K562 (cell line): Measurements from ENCODE around the gene TSEN34. TPM values are rescaled to one million over a fixed set of nuclear protein-coding genes. Genes with fewer than 3 reads are reported as not detected.

Source experiments
- CBX3 ChIP-seq, 2 experiments: IDR thresholded peaks; 1 replicate in 1 of 2; 2 replicates in 1 of 2; pipeline ENCODE4 v1.6.1; 2012; ENCODE audit warnings: inconsistent platforms in 2 of 2, low read length in 2 of 2, borderline replicate concordance in 1 of 2, control low read depth in 1 of 2
- DIDO1 ChIP-seq: fragments of 450-650 bp; IDR thresholded peaks from 2 replicates; pipeline ENCODE4 v1.6.1; 2016; ENCODE audit warnings: low read depth, missing biosample characterization, missing genetic modification characterization
- DMBX1 ChIP-seq: fragments of 250-450 bp; sonication (Bioruptor Pico); IDR thresholded peaks from 2 replicates; pipeline ENCODE4 v1.8.0; 2022; ENCODE audit warnings: inconsistent platforms, mild to moderate bottlenecking, moderate library complexity, borderline replicate concordance
- FOXA3 ChIP-seq, 2 experiments: fragments of 450-650 bp in 1 of 2; sonication (generic) in 1 of 2; formaldehyde crosslinking; IDR thresholded peaks in 1 of 2; conservative IDR thresholded peaks in 1 of 2; 2 replicates each; pipeline versions ENCODE4 v1.4.0 to v1.8.0; 2020 to 2022; ENCODE audit warnings: mild to moderate bottlenecking in 2 of 2, missing genetic modification reagents in 1 of 2
- FUS ChIP-seq: fragments of 200-400 bp; formaldehyde crosslinking; optimal IDR thresholded peaks from 2 replicates; pipeline ENCODE3; 2017; ENCODE audit warnings: low read depth, low read length
- JUN ChIP-seq, 2 experiments: sonication (generic) in 1 of 2; formaldehyde crosslinking in 1 of 2; IDR thresholded peaks; 2 replicates each; pipeline versions ENCODE4 v1.6.1 to v1.8.0; 2012 to 2022; ENCODE audit warnings: borderline replicate concordance in 2 of 2, mild to moderate bottlenecking in 2 of 2, improper control_type of control experiment in 1 of 2, low read depth in 1 of 2, low read length in 1 of 2, missing genetic modification reagents in 1 of 2
- KHSRP ChIP-seq: fragments of 450-650 bp; IDR thresholded peaks from 2 replicates; pipeline ENCODE4 v1.6.1; 2017
- MCM3 ChIP-seq: fragments of 450-650 bp; IDR thresholded peaks from 2 replicates; pipeline ENCODE4 v1.6.1; 2016
- NFRKB ChIP-seq: fragments of 450-650 bp; IDR thresholded peaks from 2 replicates; pipeline ENCODE4 v1.6.1; 2016; ENCODE audit warnings: low read depth
- NUFIP1 ChIP-seq: fragments of 450-650 bp; IDR thresholded peaks from 2 replicates; pipeline ENCODE4 v1.6.1; 2018; ENCODE audit not compliant: partially characterized antibody
- PCBP2 ChIP-seq: fragments of 200-400 bp; formaldehyde crosslinking; IDR thresholded peaks from 2 replicates; pipeline ENCODE4 v1.6.1; 2018; ENCODE audit warnings: low read length, low read depth, mild to moderate bottlenecking, moderate library complexity; ENCODE audit not compliant: poor library complexity, severe bottlenecking
- TBP ChIP-seq: optimal IDR thresholded peaks from 2 replicates; pipeline ENCODE3; 2011; ENCODE audit warnings: low read depth, low read length, improper control_type of control experiment
- polyA plus RNA-seq, 8 experiments: library from polyadenylated mRNA; depleted of rRNA in 4 of 8; stranded (reverse) in 5 of 8; unstranded in 3 of 8; fragments of >200 nt; fragmentation: Nextera tagmentation in 2 of 8; fragmentation: Illumina TruSeq in 1 of 8; extraction: Ambion mirVana in 2 of 8; extraction: Trizol in 1 of 8; gene quantifications; 2 replicates each; pipeline versions ENCODE4 v1.2.1 to v1.2.3, GENCODE V29; 2011 to 2014; ENCODE audit warnings: inconsistent platforms in 1 of 8, missing spikeins in 1 of 8
- total RNA-seq, 7 experiments: library from RNA; depleted of rRNA in 6 of 7; stranded (reverse); fragments of >200 nt in 6 of 7; fragmentation: Illumina TruSeq in 2 of 7; extraction: Trizol in 2 of 7; gene quantifications; 2 replicates each; pipeline versions ENCODE4 v1.2.1 to v1.2.3, GENCODE V29; 2011 to 2021; ENCODE audit warnings: low replicate concordance in 1 of 7
- TF ChIP-seq, protein P1 (sequence below): fragments of 450-650 bp; conservative IDR thresholded peaks from 2 replicates; pipeline ENCODE4 v1.6.1; 2016; ENCODE audit warnings: missing genetic modification characterization, low read depth, mild to moderate bottlenecking, control low read depth, missing compliant biosample characterization
- TF ChIP-seq, protein P2 (sequence below): fragments of 250-450 bp; sonication (Bioruptor Pico); IDR thresholded peaks from 2 replicates; pipeline ENCODE4 v1.8.0; 2021; ENCODE audit warnings: moderate library complexity, mild to moderate bottlenecking, inconsistent platforms
- TF ChIP-seq, protein P3 (sequence below): fragments of 250-450 bp; sonication (Bioruptor Pico); IDR thresholded peaks from 2 replicates; pipeline ENCODE4 v1.8.0; 2022; ENCODE audit warnings: moderate library complexity, mild to moderate bottlenecking, inconsistent platforms
- TF ChIP-seq, protein P4 (sequence below), 2 experiments: fragments of 450-650 bp; IDR thresholded peaks; 2 replicates each; pipeline ENCODE4 v1.6.1; 2018; ENCODE audit warnings: mild to moderate bottlenecking in 2 of 2, low read depth in 1 of 2; ENCODE audit not compliant: partially characterized antibody in 2 of 2
- TF ChIP-seq, protein P5 (sequence below): fragments of 250-450 bp; sonication (Bioruptor Pico); IDR thresholded peaks from 2 replicates; pipeline ENCODE4 v1.8.0; 2022; ENCODE audit warnings: moderate library complexity, mild to moderate bottlenecking, inconsistent platforms
- TF ChIP-seq, protein P6 (sequence below): sonication (generic); formaldehyde crosslinking; IDR thresholded peaks from 2 replicates; pipeline ENCODE4 v1.8.1; 2022; ENCODE audit warnings: missing genetic modification reagents

The TSEN34 gene
- total and polyA plus RNA-seq, 9 of the 15 experiments (the other 6 are each of a cell fraction or from before 2014, with no cell fraction given), result 3.1 to 57.6 (median 29.5) TPM

DNA sequence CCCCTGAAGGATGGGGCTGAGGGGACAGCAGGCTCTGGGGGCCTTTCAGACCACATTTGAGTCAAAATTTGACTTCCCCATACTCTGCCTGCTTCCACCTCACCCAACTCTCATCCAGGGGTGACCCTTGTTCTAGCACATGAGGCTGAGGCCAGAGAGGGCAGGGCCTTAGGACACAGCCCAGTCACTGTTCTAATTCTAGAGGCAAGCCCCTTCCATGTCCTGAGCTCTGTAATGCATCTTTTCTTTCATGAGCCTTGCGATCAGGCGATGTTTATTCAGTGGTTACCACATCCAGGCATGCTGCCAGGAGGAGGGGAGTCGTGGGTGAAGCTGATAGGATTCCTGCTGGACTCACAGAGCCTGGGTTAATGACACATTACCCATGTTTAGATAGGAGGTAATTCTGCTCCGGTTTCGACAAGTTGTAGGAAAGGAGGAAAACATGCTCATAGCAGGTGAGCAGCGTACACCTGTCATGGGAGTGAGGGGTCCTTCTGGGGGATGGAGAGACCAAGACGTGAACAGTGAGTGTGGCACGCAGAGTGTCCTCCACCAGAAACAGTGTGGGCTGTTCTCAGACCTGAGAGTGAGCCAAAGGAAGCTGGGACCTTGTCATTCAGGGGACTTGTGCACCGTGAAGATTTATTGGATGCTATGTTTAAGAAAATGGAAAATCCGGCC lies 18.8 kb downstream of the TSEN34 start (continued):
- peak; percentile 67 for TF ChIP-seq JUN (IDR thresholded peaks at IDR 0.05; ENCODE audit: borderline replicate concordance, low read depth, low read length)
- TF ChIP-seq JUN (CRISPR knock-in tag; IDR thresholded peaks at IDR 0.05; ENCODE audit: borderline replicate concordance), result no peak
- TF ChIP-seq, protein P1, sequence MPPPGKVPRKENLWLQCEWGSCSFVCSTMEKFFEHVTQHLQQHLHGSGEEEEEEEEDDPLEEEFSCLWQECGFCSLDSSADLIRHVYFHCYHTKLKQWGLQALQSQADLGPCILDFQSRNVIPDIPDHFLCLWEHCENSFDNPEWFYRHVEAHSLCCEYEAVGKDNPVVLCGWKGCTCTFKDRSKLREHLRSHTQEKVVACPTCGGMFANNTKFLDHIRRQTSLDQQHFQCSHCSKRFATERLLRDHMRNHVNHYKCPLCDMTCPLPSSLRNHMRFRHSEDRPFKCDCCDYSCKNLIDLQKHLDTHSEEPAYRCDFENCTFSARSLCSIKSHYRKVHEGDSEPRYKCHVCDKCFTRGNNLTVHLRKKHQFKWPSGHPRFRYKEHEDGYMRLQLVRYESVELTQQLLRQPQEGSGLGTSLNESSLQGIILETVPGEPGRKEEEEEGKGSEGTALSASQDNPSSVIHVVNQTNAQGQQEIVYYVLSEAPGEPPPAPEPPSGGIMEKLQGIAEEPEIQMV (tag), result no peak
- no peak for TF ChIP-seq NFRKB
- TF ChIP-seq DMBX1 (CRISPR knock-in tag), result no peak
- no peak for TF ChIP-seq MCM3
- TF ChIP-seq, protein P2, sequence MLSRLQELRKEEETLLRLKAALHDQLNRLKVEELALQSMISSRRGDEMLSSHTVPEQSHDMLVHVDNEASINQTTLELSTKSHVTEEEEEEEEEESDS, result no peak
- no peak for TF ChIP-seq NUFIP1
- no peak for TF ChIP-seq DIDO1 (tag)
- TF ChIP-seq TBP, result no peak
- TF ChIP-seq PCBP2, result no peak
- TF ChIP-seq CBX3 (IDR thresholded peaks at IDR 0.05; ENCODE audit: borderline replicate concordance in 1 of 2, low read length in 2 of 2), result no peak
- no peak for TF ChIP-seq FUS
- TF ChIP-seq KHSRP, result no peak
- TF ChIP-seq, protein P3, sequence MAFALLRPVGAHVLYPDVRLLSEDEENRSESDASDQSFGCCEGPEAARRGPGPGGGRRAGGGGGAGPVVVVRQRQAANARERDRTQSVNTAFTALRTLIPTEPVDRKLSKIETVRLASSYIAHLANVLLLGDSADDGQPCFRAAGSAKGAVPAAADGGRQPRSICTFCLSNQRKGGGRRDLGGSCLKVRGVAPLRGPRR (CRISPR knock-in tag), result no peak
- TF ChIP-seq, protein P4, sequence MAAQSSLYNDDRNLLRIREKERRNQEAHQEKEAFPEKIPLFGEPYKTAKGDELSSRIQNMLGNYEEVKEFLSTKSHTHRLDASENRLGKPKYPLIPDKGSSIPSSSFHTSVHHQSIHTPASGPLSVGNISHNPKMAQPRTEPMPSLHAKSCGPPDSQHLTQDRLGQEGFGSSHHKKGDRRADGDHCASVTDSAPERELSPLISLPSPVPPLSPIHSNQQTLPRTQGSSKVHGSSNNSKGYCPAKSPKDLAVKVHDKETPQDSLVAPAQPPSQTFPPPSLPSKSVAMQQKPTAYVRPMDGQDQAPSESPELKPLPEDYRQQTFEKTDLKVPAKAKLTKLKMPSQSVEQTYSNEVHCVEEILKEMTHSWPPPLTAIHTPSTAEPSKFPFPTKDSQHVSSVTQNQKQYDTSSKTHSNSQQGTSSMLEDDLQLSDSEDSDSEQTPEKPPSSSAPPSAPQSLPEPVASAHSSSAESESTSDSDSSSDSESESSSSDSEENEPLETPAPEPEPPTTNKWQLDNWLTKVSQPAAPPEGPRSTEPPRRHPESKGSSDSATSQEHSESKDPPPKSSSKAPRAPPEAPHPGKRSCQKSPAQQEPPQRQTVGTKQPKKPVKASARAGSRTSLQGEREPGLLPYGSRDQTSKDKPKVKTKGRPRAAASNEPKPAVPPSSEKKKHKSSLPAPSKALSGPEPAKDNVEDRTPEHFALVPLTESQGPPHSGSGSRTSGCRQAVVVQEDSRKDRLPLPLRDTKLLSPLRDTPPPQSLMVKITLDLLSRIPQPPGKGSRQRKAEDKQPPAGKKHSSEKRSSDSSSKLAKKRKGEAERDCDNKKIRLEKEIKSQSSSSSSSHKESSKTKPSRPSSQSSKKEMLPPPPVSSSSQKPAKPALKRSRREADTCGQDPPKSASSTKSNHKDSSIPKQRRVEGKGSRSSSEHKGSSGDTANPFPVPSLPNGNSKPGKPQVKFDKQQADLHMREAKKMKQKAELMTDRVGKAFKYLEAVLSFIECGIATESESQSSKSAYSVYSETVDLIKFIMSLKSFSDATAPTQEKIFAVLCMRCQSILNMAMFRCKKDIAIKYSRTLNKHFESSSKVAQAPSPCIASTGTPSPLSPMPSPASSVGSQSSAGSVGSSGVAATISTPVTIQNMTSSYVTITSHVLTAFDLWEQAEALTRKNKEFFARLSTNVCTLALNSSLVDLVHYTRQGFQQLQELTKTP (IDR thresholded peaks at IDR 0.05; ENCODE audit: low read depth in 1 of 2, partially characterized antibody in 2 of 2), result no peak
- TF ChIP-seq, protein P5, sequence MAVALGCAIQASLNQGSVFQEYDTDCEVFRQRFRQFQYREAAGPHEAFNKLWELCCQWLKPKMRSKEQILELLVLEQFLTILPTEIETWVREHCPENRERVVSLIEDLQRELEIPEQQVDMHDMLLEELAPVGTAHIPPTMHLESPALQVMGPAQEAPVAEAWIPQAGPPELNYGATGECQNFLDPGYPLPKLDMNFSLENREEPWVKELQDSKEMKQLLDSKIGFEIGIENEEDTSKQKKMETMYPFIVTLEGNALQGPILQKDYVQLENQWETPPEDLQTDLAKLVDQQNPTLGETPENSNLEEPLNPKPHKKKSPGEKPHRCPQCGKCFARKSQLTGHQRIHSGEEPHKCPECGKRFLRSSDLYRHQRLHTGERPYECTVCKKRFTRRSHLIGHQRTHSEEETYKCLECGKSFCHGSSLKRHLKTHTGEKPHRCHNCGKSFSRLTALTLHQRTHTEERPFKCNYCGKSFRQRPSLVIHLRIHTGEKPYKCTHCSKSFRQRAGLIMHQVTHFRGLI (CRISPR knock-in tag), result no peak
- peak; percentile 96 to 99 for TF ChIP-seq FOXA3 (CRISPR knock-in tag; conservative IDR thresholded peaks at IDR 0.05 in 1 of 2, IDR thresholded peaks at IDR 0.05 in 1 of 2)
- TF ChIP-seq, protein P6, sequence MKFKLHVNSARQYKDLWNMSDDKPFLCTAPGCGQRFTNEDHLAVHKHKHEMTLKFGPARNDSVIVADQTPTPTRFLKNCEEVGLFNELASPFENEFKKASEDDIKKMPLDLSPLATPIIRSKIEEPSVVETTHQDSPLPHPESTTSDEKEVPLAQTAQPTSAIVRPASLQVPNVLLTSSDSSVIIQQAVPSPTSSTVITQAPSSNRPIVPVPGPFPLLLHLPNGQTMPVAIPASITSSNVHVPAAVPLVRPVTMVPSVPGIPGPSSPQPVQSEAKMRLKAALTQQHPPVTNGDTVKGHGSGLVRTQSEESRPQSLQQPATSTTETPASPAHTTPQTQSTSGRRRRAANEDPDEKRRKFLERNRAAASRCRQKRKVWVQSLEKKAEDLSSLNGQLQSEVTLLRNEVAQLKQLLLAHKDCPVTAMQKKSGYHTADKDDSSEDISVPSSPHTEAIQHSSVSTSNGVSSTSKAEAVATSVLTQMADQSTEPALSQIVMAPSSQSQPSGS (CRISPR knock-in tag), result no peak
